H1 (cell line): ENCODE measurements around the gene UNC79. TPM values are rescaled to one million over a fixed set of nuclear protein-coding genes. Genes with fewer than 3 reads are reported as not detected.

Source experiments
- CTCF ChIA-PET: fragments of 300-600 bp; sonication (Branson Sonifier 250); formaldehyde crosslinking; loops from one replicate; lab custom pipeline; 2021; ENCODE audit not compliant: partially characterized antibody; lab: Charles Lee
- POLR2A ChIA-PET: fragments of 300-600 bp; sonication (Branson Sonifier 250); formaldehyde crosslinking; loops from one replicate; lab custom pipeline; 2021; ENCODE audit warnings: inconsistent platforms; ENCODE audit not compliant: partially characterized antibody; lab: Charles Lee
- DNase-seq, 2 experiments: peaks; one replicate each; pipeline versions ENCODE4 v3.0.0 to v3.0.0-alpha.2; 2010 to 2022; ENCODE audit warnings: low spot score in 2 of 2, low read depth in 1 of 2, mixed read lengths in 1 of 2
- FAIRE-seq: peaks from 2 replicates; lab custom pipeline; 2011; peaks lifted over from hg19 to GRCh38; lab: Jason Lieb, UNC
- H2AFZ ChIP-seq: 2 replicates; pipeline ENCODE4 v1.8.1; 2012; ENCODE audit warnings: low read length, inconsistent platforms
- H2AK5ac ChIP-seq: 2 replicates; pipeline ENCODE4 v1.6.1; 2013; ENCODE audit warnings: low read depth, low read length
- H2BK120ac ChIP-seq: replicated peaks from 2 replicates; pipeline ENCODE3; 2013; ENCODE audit warnings: low read depth, low read length, inconsistent platforms
- H2BK12ac ChIP-seq: 2 replicates; pipeline ENCODE4 v1.6.1; 2013; ENCODE audit warnings: low read depth, low read length
- H2BK15ac ChIP-seq: 2 replicates; pipeline ENCODE4 v1.6.1; 2013; ENCODE audit warnings: low read length
- H2BK20ac ChIP-seq: 2 replicates; pipeline ENCODE4 v1.6.1; 2013; ENCODE audit warnings: low read length
- H2BK5ac ChIP-seq: 2 replicates; pipeline ENCODE4 v1.6.1; 2013; ENCODE audit warnings: low read depth, low read length
- H3K14ac ChIP-seq: 2 replicates; pipeline ENCODE4 v1.6.1; 2013; ENCODE audit warnings: inconsistent platforms; ENCODE audit not compliant: insufficient read length
- H3K18ac ChIP-seq: 2 replicates; pipeline ENCODE4 v1.6.1; 2013; ENCODE audit warnings: low read length; ENCODE audit errors: extremely low read depth
- H3K23ac ChIP-seq: 2 replicates; pipeline ENCODE4 v1.6.1; 2013; ENCODE audit warnings: inconsistent platforms; ENCODE audit not compliant: insufficient read length
- H3K23me2 ChIP-seq: 2 replicates; pipeline ENCODE4 v1.6.1; 2013; ENCODE audit warnings: low read depth, low read length
- H3K27ac ChIP-seq: 2 replicates; pipeline ENCODE4 v1.6.1; 2011; ENCODE audit warnings: low read depth, low read length, inconsistent platforms
- H3K27me3 ChIP-seq, 4 experiments: replicated peaks in 1 of 4; 1 replicate in 1 of 4; 2 replicates in 3 of 4; pipeline versions ENCODE4 v1.6.1 to v1.8.1; 2011 to 2013; ENCODE audit warnings: low read length in 3 of 4, mild to moderate bottlenecking in 3 of 4, inconsistent platforms in 2 of 4, mixed read lengths in 2 of 4, moderate library complexity in 1 of 4; ENCODE audit not compliant: control insufficient read depth in 3 of 4, insufficient read depth in 3 of 4; ENCODE audit errors: extremely low read depth in 1 of 4
- H3K36me3 ChIP-seq, 4 experiments: 2 replicates each; pipeline versions ENCODE4 v1.6.1 to v1.8.1; 2011 to 2013; ENCODE audit warnings: mild to moderate bottlenecking in 4 of 4, low read length in 3 of 4, moderate library complexity in 2 of 4, control low read depth in 1 of 4, inconsistent platforms in 1 of 4; ENCODE audit not compliant: insufficient read depth in 4 of 4, control insufficient read depth in 2 of 4
- H3K4ac ChIP-seq: replicated peaks from 2 replicates; pipeline ENCODE3; 2013; ENCODE audit warnings: low read length, low read depth, mixed read lengths, inconsistent platforms; ENCODE audit not compliant: insufficient read length
- H3K4me1 ChIP-seq, 4 experiments: replicated peaks in 1 of 4; 1 replicate in 1 of 4; 2 replicates in 3 of 4; pipeline versions ENCODE4 v1.6.1 to v1.8.1; 2011 to 2013; ENCODE audit warnings: low read length in 3 of 4, inconsistent platforms in 2 of 4, mixed read lengths in 1 of 4; ENCODE audit not compliant: insufficient read depth in 4 of 4, control insufficient read depth in 3 of 4
- H3K4me2 ChIP-seq, 2 experiments: 2 replicates each; pipeline versions ENCODE4 v1.6.1 to v1.8.1; 2011 to 2013; ENCODE audit warnings: low read depth in 2 of 2, low read length in 2 of 2, control low read depth in 1 of 2, inconsistent platforms in 1 of 2, mild to moderate bottlenecking in 1 of 2; ENCODE audit not compliant: insufficient read depth in 1 of 2
- H3K4me3 ChIP-seq, 4 experiments: fragments of 200-600, 300-600 bp in 1 of 4; sonication (generic), shearing (Covaris generic), sonication (Bioruptor Twin) in 1 of 4; 2 replicates each; pipeline versions ENCODE4 v1.5.1 to v1.8.1; 2011 to 2016; ENCODE audit warnings: low read length in 4 of 4, low read depth in 3 of 4, control low read depth in 2 of 4, inconsistent platforms in 2 of 4, mild to moderate bottlenecking in 2 of 4, mixed read lengths in 1 of 4, moderate library complexity in 1 of 4; ENCODE audit not compliant: insufficient read depth in 2 of 4; ENCODE audit errors: extremely low read depth in 1 of 4
- H3K56ac ChIP-seq: replicated peaks from 2 replicates; pipeline ENCODE3; 2013; ENCODE audit warnings: low read depth, mild to moderate bottlenecking, mixed read lengths, low read length, inconsistent platforms; ENCODE audit not compliant: insufficient read length
- H3K79me1 ChIP-seq: 2 replicates; pipeline ENCODE4 v1.6.1; 2013; ENCODE audit warnings: low read depth, low read length, control low read depth
- H3K79me2 ChIP-seq, 2 experiments: 2 replicates each; pipeline versions ENCODE4 v1.6.1 to v1.8.1; 2012 to 2013; ENCODE audit warnings: low read length in 2 of 2, mild to moderate bottlenecking in 2 of 2, inconsistent platforms in 1 of 2; ENCODE audit not compliant: insufficient read depth in 2 of 2, control insufficient read depth in 1 of 2
- H3K9ac ChIP-seq, 4 experiments: replicated peaks in 1 of 4; 1 replicate in 1 of 4; 2 replicates in 3 of 4; pipeline versions ENCODE4 v1.6.1 to v1.8.1; 2011 to 2013; ENCODE audit warnings: low read depth in 3 of 4, low read length in 3 of 4, control low read depth in 2 of 4, mild to moderate bottlenecking in 2 of 4, moderate library complexity in 2 of 4, inconsistent platforms in 1 of 4; ENCODE audit errors: extremely low read depth in 1 of 4
- H3K9me3 ChIP-seq, 2 experiments: 2 replicates each; pipeline versions ENCODE4 v1.6.1 to v1.8.1; 2012 to 2013; ENCODE audit warnings: mild to moderate bottlenecking in 2 of 2, moderate library complexity in 2 of 2, control low read depth in 1 of 2, inconsistent platforms in 1 of 2, low read depth in 1 of 2, low read length in 1 of 2, mixed read lengths in 1 of 2; ENCODE audit not compliant: insufficient read depth in 2 of 2
- H4K20me1 ChIP-seq, 2 experiments: replicated peaks in 1 of 2; 2 replicates each; pipeline versions ENCODE3 to v1.8.1; 2011 to 2013; ENCODE audit warnings: inconsistent platforms in 2 of 2, low read length in 2 of 2, mild to moderate bottlenecking in 1 of 2; ENCODE audit not compliant: insufficient read depth in 2 of 2, control insufficient read depth in 1 of 2
- H4K5ac ChIP-seq: 2 replicates; pipeline ENCODE4 v1.6.1; 2013; ENCODE audit warnings: low read length, low read depth, mixed read lengths, inconsistent platforms; ENCODE audit not compliant: insufficient read length
- H4K8ac ChIP-seq: 2 replicates; pipeline ENCODE4 v1.8.0; 2013; ENCODE audit warnings: mild to moderate bottlenecking, moderate library complexity, low read length, inconsistent platforms; ENCODE audit not compliant: insufficient read depth; ENCODE audit errors: extremely low read depth
- H4K91ac ChIP-seq: replicated peaks from 2 replicates; pipeline ENCODE3; 2013; ENCODE audit warnings: low read length, mixed read lengths, inconsistent platforms; ENCODE audit not compliant: insufficient read length
- FOSL1 ChIP-seq: IDR thresholded peaks from 2 replicates; pipeline ENCODE4 v1.6.1; 2011; ENCODE audit warnings: mild to moderate bottlenecking, low read depth, low read length, moderate library complexity; ENCODE audit not compliant: insufficient read depth
- POU5F1 ChIP-seq: IDR thresholded peaks from 2 replicates; pipeline ENCODE4 v1.6.1; 2011; ENCODE audit warnings: low read depth, mild to moderate bottlenecking, low read length, moderate library complexity
- RFX5 ChIP-seq: IDR thresholded peaks from 2 replicates; pipeline ENCODE4 v1.6.1; 2011; ENCODE audit warnings: low read depth, low read length, improper control_type of control experiment, borderline replicate concordance
- RNF2 ChIP-seq: fragments of 200-900, 300-1000 bp; sonication (generic); IDR thresholded peaks from 2 replicates; pipeline ENCODE4 v1.7.1; 2016; ENCODE audit warnings: borderline replicate concordance, low read depth, mild to moderate bottlenecking, antibody characterized with exemption, low read length; ENCODE audit not compliant: poor library complexity, severe bottlenecking; ENCODE audit errors: missing control alignments
- SUZ12 ChIP-seq: fragments of 200-600 bp; sonication (generic); IDR thresholded peaks from 2 replicates; pipeline ENCODE4 v1.6.1; 2012; ENCODE audit warnings: mild to moderate bottlenecking, inconsistent platforms, low read length, moderate library complexity, mixed read lengths
- WGBS, 2 experiments: shearing (Covaris generic) in 1 of 2; methylation state at CpG; one replicate each; pipeline versions ENCODE4 v1.1.6 to v1.1.7; 2013 to 2015; ENCODE audit warnings: low lambda C conversion rate in 2 of 2, mixed read lengths in 2 of 2, inconsistent platforms in 1 of 2, low coverage in 1 of 2, missing lambda C conversion rate in 1 of 2; ENCODE audit not compliant: insufficient replicate concordance in 2 of 2, insufficient coverage in 1 of 2, insufficient read length in 1 of 2; ENCODE audit errors: extremely low coverage in 1 of 2, missing lambda C conversion rate in 1 of 2; 5-methylcytosine and 5-hydroxymethylcytosine counted together
- polyA plus RNA-seq, 7 experiments: library from polyadenylated mRNA; depleted of rRNA in 3 of 7; stranded (reverse) in 5 of 7; unstranded in 2 of 7; fragments of >200 nt in 5 of 7; fragments of 200-250 nt in 2 of 7; gene quantifications; 1 replicate in 5 of 7; 2 replicates in 1 of 7; 4 replicates in 1 of 7; pipeline versions ENCODE4 v1.2.1 to v1.2.3, GENCODE V29; 2011 to 2013; ENCODE audit warnings: missing spikeins in 2 of 7, mixed read lengths in 2 of 7
- total RNA-seq: library from RNA; stranded (reverse); fragmentation: NEBNext Ultra II Directional; extraction: Animal tissue kit (Norgen Biotek cat#: 25700); gene quantifications from 2 replicates; pipeline ENCODE4 v1.2.1, GENCODE V29; 2021
- TF ChIP-seq, protein P1 (sequence below): IDR thresholded peaks from 2 replicates; pipeline ENCODE4 v1.6.1; 2012; ENCODE audit warnings: inconsistent platforms

UNC79 gene
- total and polyA plus RNA-seq, 2 of the 8 experiments (the other 6 are each of a cell fraction or from before 2014, with no cell fraction given), result 1.8 to 2.3 TPM

DNA sequence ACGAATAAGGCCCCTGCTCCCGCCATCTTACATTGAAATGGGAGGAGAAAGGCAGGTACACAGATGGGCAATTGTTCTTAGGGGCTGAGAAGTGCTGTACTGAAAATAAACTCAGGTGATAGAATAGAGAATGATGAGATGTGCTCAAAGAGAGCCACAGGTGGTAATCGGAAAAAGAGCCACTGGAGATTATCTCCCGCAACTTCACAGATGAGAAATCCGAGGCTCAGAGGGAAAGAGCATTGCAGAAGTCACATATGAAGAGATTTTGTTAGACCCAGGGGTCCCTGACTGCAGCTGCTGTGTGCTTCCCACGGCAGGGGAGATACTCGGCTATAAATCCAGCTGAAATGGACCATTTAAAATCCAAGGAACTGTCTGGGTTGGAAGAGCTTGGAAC is 283.9 kb downstream of the UNC79 start:
- Histone ChIP-seq H2BK5ac (no peak overlapping the region), H2BK20ac (no peak overlapping the region), H3K4me2 (no peak overlapping the region), H2BK12ac (no peak overlapping the region), H3K27me3 (no peaks in the 10 kb centered on the region), H3K56ac (no peak overlapping the region), H2AK5ac (no peak overlapping the region), H3K27ac (no peak overlapping the region), H4K5ac (no peak overlapping the region), H3K79me1 (no peaks in the 10 kb centered on the region), H4K20me1 (no peaks in the 10 kb centered on the region), H3K9ac (no peak overlapping the region), H3K23ac (no peak overlapping the region), H3K9me3 (no peaks in the 10 kb centered on the region), H3K4ac (no peak overlapping the region), H4K8ac (no peak overlapping the region), H3K79me2 (no peaks in the 10 kb centered on the region), H3K4me1 (peaks cover 4 to 13% (median 7%) of the 10 kb centered on the region in 4 experiments), H3K18ac (no peak overlapping the region), H2BK15ac (no peak overlapping the region; the same call in 1 of the 2 replicates), H3K23me2 (no peaks in the 10 kb centered on the region), H3K36me3 (no peaks in the 10 kb centered on the region), H3K14ac (no peak overlapping the region), H3K4me3 (no peak overlapping the region), H2AFZ (no peak overlapping the region), H2BK120ac (no peak overlapping the region), H4K91ac (no peak overlapping the region)
- TF ChIP-seq POU5F1 (no peak), SUZ12 (no peak), RNF2 (no peak), RFX5 (no peak), FOSL1 (no peak)
- TF ChIP-seq, protein P1, sequence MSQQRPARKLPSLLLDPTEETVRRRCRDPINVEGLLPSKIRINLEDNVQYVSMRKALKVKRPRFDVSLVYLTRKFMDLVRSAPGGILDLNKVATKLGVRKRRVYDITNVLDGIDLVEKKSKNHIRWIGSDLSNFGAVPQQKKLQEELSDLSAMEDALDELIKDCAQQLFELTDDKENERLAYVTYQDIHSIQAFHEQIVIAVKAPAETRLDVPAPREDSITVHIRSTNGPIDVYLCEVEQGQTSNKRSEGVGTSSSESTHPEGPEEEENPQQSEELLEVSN, result no peak
- DNase-seq (peak in 1 of 2 experiments; percentile 17), FAIRE-seq (no peak)
- 88% methylated on average over 7 of the region's 7 CpGs; no CpG with 5 or more reads in 1 of the 2 experiments for WGBS, 2 experiments
- POLR2A ChIA-PET, result no interaction called here
- CTCF ChIA-PET, result interaction anchor here (0.6 to 2.2 kb wide), 3 partner anchors 9 to 222 kb away, joined by 4 to 6 read pairs (median 6); no protein-coding TSS in a partner anchor
